ENCODE results near the gene SLC66A3. TPM values are rescaled to one million over a fixed set of nuclear protein-coding genes. Genes with fewer than 3 reads are reported as not detected.

The SLC66A3 gene
- total RNA-seq, 1 donor from 2014 or later: 6.0 TPM

DNA sequence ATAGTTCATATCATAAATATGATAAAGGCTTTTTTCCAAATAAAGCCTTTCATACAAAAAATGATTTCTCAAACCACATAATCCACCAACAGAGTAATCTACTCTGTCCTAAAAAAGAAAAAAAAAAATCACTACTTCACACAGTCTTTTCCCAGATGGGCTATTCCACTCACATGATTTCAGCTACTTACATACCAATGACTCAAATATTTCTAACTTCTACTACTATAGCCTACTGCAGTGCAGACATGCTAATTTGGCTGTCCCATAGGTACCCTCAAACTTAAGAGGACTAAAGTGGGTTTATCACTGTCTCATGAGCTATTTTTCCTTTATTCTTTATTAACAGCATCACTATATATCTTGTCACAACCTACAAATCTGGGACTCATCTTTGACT, 57.4 kb downstream of the SLC66A3 start:
- DNase-seq (ENCODE audit: low spot score in 2 of 2, unreplicated experiment in 2 of 2): no peak
- TF ChIP-seq, protein P1, sequence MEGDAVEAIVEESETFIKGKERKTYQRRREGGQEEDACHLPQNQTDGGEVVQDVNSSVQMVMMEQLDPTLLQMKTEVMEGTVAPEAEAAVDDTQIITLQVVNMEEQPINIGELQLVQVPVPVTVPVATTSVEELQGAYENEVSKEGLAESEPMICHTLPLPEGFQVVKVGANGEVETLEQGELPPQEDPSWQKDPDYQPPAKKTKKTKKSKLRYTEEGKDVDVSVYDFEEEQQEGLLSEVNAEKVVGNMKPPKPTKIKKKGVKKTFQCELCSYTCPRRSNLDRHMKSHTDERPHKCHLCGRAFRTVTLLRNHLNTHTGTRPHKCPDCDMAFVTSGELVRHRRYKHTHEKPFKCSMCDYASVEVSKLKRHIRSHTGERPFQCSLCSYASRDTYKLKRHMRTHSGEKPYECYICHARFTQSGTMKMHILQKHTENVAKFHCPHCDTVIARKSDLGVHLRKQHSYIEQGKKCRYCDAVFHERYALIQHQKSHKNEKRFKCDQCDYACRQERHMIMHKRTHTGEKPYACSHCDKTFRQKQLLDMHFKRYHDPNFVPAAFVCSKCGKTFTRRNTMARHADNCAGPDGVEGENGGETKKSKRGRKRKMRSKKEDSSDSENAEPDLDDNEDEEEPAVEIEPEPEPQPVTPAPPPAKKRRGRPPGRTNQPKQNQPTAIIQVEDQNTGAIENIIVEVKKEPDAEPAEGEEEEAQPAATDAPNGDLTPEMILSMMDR (IDR thresholded peaks at IDR 0.05; ENCODE audit: unreplicated experiment): no peak
- peaks cover 3% of the 10 kb centered on the region for H3K4me1 Mint-ChIP-seq
- no peak overlapping the region for H3K4me3 Mint-ChIP-seq
- no peaks in the 10 kb centered on the region for H3K27me3 Mint-ChIP-seq (ENCODE audit: low read depth)
- no peak overlapping the region for H3K27ac Mint-ChIP-seq
- peaks cover 34% of the 10 kb centered on the region for H3K36me3 Mint-ChIP-seq
- no peaks in the 10 kb centered on the region for H3K9me3 Mint-ChIP-seq

GRCh38 chr2:11213090-11213638, 57.9 kb downstream of the SLC66A3 start:
- no peak for DNase-seq (ENCODE audit: low spot score in 2 of 2, unreplicated experiment in 2 of 2)
- no peak overlapping the region for H3K4me3 Mint-ChIP-seq
- no peaks in the 10 kb centered on the region for H3K9me3 Mint-ChIP-seq

GRCh38 chr2:11213975-11214374, 58.7 kb downstream of the SLC66A3 start:
- peaks cover 38% of the 10 kb centered on the region for H3K36me3 Mint-ChIP-seq
- no peak overlapping the region for H3K4me3 Mint-ChIP-seq
- H3K27me3 Mint-ChIP-seq (ENCODE audit: low read depth): no peaks in the 10 kb centered on the region
- no peak for DNase-seq (ENCODE audit: low spot score in 2 of 2, unreplicated experiment in 2 of 2)
- TF ChIP-seq, protein P1 (IDR thresholded peaks at IDR 0.05; ENCODE audit: unreplicated experiment): no peak
- peaks cover 3% of the 10 kb centered on the region for H3K4me1 Mint-ChIP-seq
- no peaks in the 10 kb centered on the region for H3K9me3 Mint-ChIP-seq
- H3K27ac Mint-ChIP-seq: no peak overlapping the region

More at GRCh38 chr2:11213090-11213638, 57.9 kb downstream of the SLC66A3 start:
- no peaks in the 10 kb centered on the region for H3K27me3 Mint-ChIP-seq (ENCODE audit: low read depth)
- peaks cover 35% of the 10 kb centered on the region for H3K36me3 Mint-ChIP-seq
- H3K4me1 Mint-ChIP-seq: peaks cover 3% of the 10 kb centered on the region
- TF ChIP-seq, protein P1 (IDR thresholded peaks at IDR 0.05; ENCODE audit: unreplicated experiment): no peak
- H3K27ac Mint-ChIP-seq: no peak overlapping the region

- H3K27me3 Mint-ChIP-seq (ENCODE audit: low read depth): no peaks in the 10 kb centered on the region
- no peak for DNase-seq (ENCODE audit: low spot score in 2 of 2, unreplicated experiment in 2 of 2)
- peak overlapping the region; percentile 6 for H3K27ac Mint-ChIP-seq
- H3K36me3 Mint-ChIP-seq: peaks cover 44% of the 10 kb centered on the region
- peaks cover 3% of the 10 kb centered on the region for H3K9me3 Mint-ChIP-seq
- H3K4me3 Mint-ChIP-seq: no peak overlapping the region
- H3K4me1 Mint-ChIP-seq: peaks cover 3% of the 10 kb centered on the region
- TF ChIP-seq, protein P1 (IDR thresholded peaks at IDR 0.05; ENCODE audit: unreplicated experiment): no peak
Measured at GRCh38 chr2:11214770-11215169, 59.5 kb downstream of the SLC66A3 start.

DNA sequence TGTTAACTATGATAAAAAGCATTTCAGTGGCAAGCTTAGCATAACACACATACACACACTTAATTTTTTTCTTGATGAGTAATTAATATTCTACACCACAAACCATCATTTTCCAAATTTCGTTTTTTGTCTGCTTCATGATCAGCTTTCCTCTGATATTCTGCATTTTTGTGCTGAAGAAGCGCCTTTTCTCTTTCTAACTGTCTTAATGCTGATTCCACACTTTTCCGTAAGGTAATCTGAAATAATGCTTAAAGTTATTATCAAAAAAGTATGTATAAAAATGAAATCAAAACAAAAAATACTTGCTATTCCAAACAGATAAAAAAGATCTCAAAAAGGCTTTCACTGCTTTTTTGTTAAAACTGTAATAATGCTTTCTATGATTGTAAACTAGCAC, 60.1 kb downstream of the SLC66A3 start:
- TF ChIP-seq, protein P1 (IDR thresholded peaks at IDR 0.05; ENCODE audit: unreplicated experiment): no peak
- Mint-ChIP-seq H3K36me3 (peaks cover 48% of the 10 kb centered on the region), H3K27ac (peak overlapping the region; percentile 6), H3K4me1 (peaks cover 3% of the 10 kb centered on the region), H3K9me3 (peaks cover 3% of the 10 kb centered on the region), H3K27me3 (ENCODE audit: low read depth) (no peaks in the 10 kb centered on the region), H3K4me3 (no peak overlapping the region)
- DNase-seq (ENCODE audit: low spot score in 2 of 2, unreplicated experiment in 2 of 2): no peak

- no peak overlapping the region for H3K4me3 Mint-ChIP-seq
- no peak for DNase-seq (ENCODE audit: low spot score in 2 of 2, unreplicated experiment in 2 of 2)
- peaks cover 3% of the 10 kb centered on the region for H3K9me3 Mint-ChIP-seq
- TF ChIP-seq, protein P1 (IDR thresholded peaks at IDR 0.05; ENCODE audit: unreplicated experiment): no peak
- no peaks in the 10 kb centered on the region for H3K4me1 Mint-ChIP-seq
- peaks cover 32% of the 10 kb centered on the region for H3K36me3 Mint-ChIP-seq
- H3K27me3 Mint-ChIP-seq (ENCODE audit: low read depth): no peaks in the 10 kb centered on the region
- no peak overlapping the region for H3K27ac Mint-ChIP-seq
Measured at GRCh38 chr2:11220445-11220844, 65.2 kb downstream of the SLC66A3 start.

Data from mesothelial cell of epicardium (in vitro differentiated cells).